Uterus (tissue), 2 donors: ENCODE data around the gene CDC42EP3.

Experiments
- POLR2A ChIP-seq, 2 donors: fragments of 450-650 bp; IDR thresholded peaks; one replicate each; pipeline ENCODE4 v1.6.1; 2016; ENCODE audit warnings: antibody characterized with exemption in 2 of 2, mild to moderate bottlenecking in 1 of 2, moderate library complexity in 1 of 2
- TF ChIP-seq, protein P1 (sequence below), 4 experiments: fragments of 200-600 bp in 2 of 4; fragments of 450-650 bp in 2 of 4; sonication (generic) in 2 of 4; IDR thresholded peaks; one replicate each; pipeline ENCODE4 v1.5.1; 2016 to 2019; ENCODE audit warnings: antibody characterized with exemption in 4 of 4, mild to moderate bottlenecking in 2 of 4, moderate library complexity in 1 of 4

DNA sequence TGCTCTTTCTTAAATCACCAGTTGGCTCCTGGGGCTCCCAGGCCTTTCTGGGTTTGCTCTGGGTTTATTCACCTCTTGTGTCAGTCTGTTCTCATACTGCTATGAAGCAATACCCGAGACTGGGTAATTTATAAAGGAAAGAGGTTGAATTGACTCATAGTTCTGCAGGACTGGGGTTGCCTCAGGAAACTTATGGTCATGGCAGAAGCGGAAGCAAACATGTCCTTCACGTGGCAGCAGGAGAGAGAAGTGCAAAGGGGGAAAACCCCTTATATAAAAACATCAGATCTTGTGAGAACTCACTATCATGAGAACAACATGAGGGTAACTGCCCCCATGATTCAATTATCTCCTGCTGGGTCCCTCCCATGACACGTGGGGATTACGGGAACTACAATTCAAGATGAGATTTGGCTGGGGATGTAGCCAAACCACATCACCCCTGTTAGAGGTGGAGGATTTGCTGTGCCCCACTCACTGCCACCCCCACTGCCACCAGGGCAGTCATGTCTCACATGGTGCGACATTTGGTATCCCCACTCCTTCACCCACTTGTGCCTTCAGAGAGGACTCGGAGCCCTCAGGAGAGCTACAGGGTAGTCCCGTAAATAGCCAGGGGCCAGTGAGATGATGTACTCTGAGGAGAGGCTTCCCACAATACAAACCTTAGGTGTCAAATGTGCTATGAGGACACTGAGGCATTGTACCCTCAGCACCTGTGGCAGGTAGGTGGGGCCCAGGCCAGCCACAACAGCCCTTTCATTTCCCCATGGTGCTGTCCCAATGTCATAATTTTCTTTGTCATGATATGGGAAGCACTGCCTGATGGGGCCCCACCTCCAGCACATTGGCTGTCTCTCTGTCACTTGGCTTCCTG is 35.7 kb downstream of the CDC42EP3 start:
- TF ChIP-seq, protein P1, sequence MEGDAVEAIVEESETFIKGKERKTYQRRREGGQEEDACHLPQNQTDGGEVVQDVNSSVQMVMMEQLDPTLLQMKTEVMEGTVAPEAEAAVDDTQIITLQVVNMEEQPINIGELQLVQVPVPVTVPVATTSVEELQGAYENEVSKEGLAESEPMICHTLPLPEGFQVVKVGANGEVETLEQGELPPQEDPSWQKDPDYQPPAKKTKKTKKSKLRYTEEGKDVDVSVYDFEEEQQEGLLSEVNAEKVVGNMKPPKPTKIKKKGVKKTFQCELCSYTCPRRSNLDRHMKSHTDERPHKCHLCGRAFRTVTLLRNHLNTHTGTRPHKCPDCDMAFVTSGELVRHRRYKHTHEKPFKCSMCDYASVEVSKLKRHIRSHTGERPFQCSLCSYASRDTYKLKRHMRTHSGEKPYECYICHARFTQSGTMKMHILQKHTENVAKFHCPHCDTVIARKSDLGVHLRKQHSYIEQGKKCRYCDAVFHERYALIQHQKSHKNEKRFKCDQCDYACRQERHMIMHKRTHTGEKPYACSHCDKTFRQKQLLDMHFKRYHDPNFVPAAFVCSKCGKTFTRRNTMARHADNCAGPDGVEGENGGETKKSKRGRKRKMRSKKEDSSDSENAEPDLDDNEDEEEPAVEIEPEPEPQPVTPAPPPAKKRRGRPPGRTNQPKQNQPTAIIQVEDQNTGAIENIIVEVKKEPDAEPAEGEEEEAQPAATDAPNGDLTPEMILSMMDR (IDR thresholded peaks at IDR 0.05): no peak
- TF ChIP-seq POLR2A (IDR thresholded peaks at IDR 0.05): no peak
